Hepatocyte (in vitro differentiated cells): Measurements from ENCODE around the gene CDC42BPA. TPM values are rescaled to one million over a fixed set of nuclear protein-coding genes. Genes with fewer than 3 reads are reported as not detected.

ENCODE experiments used
- DNase-seq: peaks from one replicate; pipeline ENCODE4 v3.0.0-alpha.2; 2016; ENCODE audit warnings: low spot score
- H2AFZ ChIP-seq: fragments of 200-600 bp; sonication (generic); 2 replicates; pipeline ENCODE4 v1.6.0; 2016; ENCODE audit warnings: antibody characterized with exemption, mild to moderate bottlenecking
- H3K27ac ChIP-seq: fragments of 200-600 bp; sonication (generic); 2 replicates; pipeline ENCODE4 v1.5.1; 2016; ENCODE audit warnings: mild to moderate bottlenecking
- H3K27me3 ChIP-seq: fragments of 200-600 bp; sonication (generic); 2 replicates; pipeline ENCODE4 v1.6.1; 2016
- H3K36me3 ChIP-seq: fragments of 200-600 bp; sonication (generic); replicated peaks from 2 replicates; pipeline ENCODE4 v1.5.1; 2016; ENCODE audit warnings: low read depth; ENCODE audit not compliant: insufficient read depth
- H3K4me1 ChIP-seq: fragments of 200-600 bp; sonication (generic); 2 replicates; pipeline ENCODE4 v1.5.1; 2016; ENCODE audit warnings: mild to moderate bottlenecking, moderate library complexity; ENCODE audit not compliant: insufficient read depth
- H3K4me2 ChIP-seq: fragments of 200-600 bp; sonication (generic); 2 replicates; pipeline ENCODE4 v1.6.0; 2016
- H3K4me3 ChIP-seq: fragments of 200-600 bp; sonication (generic); 2 replicates; pipeline ENCODE4 v1.5.1; 2016; ENCODE audit warnings: mild to moderate bottlenecking
- H3K79me2 ChIP-seq: fragments of 200-600 bp; sonication (generic); 2 replicates; pipeline ENCODE4 v1.6.0; 2017; ENCODE audit warnings: mild to moderate bottlenecking
- H3K9me2 ChIP-seq: fragments of 200-600 bp; sonication (generic); replicated peaks from 2 replicates; pipeline ENCODE4 v1.6.0; 2017; ENCODE audit warnings: mild to moderate bottlenecking; ENCODE audit not compliant: insufficient read depth
- H3K9me3 ChIP-seq: fragments of 200-600 bp; sonication (generic); 2 replicates; pipeline ENCODE4 v1.5.1; 2016; ENCODE audit warnings: low read depth, mild to moderate bottlenecking
- H4K20me1 ChIP-seq: fragments of 200-600 bp; sonication (generic); 2 replicates; pipeline ENCODE4 v1.6.0; 2016; ENCODE audit warnings: mild to moderate bottlenecking; ENCODE audit not compliant: insufficient read depth, poor library complexity, severe bottlenecking
- EZH2 ChIP-seq: fragments of 200-600 bp; sonication (generic); IDR thresholded peaks from 2 replicates; pipeline ENCODE4 v1.6.1; 2016; ENCODE audit warnings: antibody characterized with exemption, mild to moderate bottlenecking, borderline replicate concordance
- EZH2phosphoT487 ChIP-seq: fragments of 200-600 bp; sonication (generic); IDR thresholded peaks from one replicate; pipeline ENCODE4 v1.6.1; 2018; ENCODE audit warnings: antibody characterized with exemption, mild to moderate bottlenecking, low read depth, moderate library complexity; ENCODE audit not compliant: unreplicated experiment, severe bottlenecking
- WGBS: methylation state at CpG from one replicate; pipeline ENCODE4 v1.1.6; 2016; ENCODE audit warnings: low lambda C conversion rate; ENCODE audit errors: missing lambda C conversion rate; 5-methylcytosine and 5-hydroxymethylcytosine counted together
- polyA plus RNA-seq: library from polyadenylated mRNA; unstranded; fragments of >200 nt; fragmentation: Nextera tagmentation; extraction: Ambion mirVana; gene quantifications from 2 replicates; pipeline ENCODE4 v1.2.1, GENCODE V29; 2016
- total RNA-seq: library from RNA; depleted of rRNA; stranded (reverse); fragments of >200 nt; gene quantifications from 2 replicates; pipeline ENCODE4 v1.2.3, GENCODE V29; 2014
- TF ChIP-seq, protein P1 (sequence below): fragments of 200-600 bp; sonication (generic); IDR thresholded peaks from 2 replicates; pipeline ENCODE4 v1.5.1; 2016; ENCODE audit warnings: antibody characterized with exemption, mild to moderate bottlenecking; ENCODE audit not compliant: poor library complexity

Gene CDC42BPA
- total and polyA plus RNA-seq, 2 experiments from 2014 or later = 24.5 to 40.9 TPM

DNA sequence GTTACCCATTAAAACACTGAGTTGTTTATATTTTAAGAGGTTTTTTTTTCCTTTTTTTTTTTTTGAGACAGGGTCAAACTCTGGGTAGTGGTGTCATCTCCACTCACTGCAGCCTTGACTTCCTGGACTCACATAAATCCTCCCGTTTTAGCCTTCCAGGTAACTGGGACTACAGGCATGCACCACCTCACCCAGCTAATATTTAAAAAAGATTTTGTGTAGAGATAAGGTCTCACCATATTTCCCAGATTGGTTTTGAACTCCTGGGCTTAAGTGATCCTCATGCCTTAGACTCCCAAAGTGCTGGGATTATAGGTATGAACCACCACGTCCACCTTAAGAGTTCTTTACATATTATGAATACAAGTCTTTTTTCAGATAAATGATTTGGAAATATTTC lies 231.7 kb downstream of the CDC42BPA start:
- TF ChIP-seq EZH2 = no peak
- TF ChIP-seq EZH2phosphoT487 = no peak
- TF ChIP-seq, protein P1, sequence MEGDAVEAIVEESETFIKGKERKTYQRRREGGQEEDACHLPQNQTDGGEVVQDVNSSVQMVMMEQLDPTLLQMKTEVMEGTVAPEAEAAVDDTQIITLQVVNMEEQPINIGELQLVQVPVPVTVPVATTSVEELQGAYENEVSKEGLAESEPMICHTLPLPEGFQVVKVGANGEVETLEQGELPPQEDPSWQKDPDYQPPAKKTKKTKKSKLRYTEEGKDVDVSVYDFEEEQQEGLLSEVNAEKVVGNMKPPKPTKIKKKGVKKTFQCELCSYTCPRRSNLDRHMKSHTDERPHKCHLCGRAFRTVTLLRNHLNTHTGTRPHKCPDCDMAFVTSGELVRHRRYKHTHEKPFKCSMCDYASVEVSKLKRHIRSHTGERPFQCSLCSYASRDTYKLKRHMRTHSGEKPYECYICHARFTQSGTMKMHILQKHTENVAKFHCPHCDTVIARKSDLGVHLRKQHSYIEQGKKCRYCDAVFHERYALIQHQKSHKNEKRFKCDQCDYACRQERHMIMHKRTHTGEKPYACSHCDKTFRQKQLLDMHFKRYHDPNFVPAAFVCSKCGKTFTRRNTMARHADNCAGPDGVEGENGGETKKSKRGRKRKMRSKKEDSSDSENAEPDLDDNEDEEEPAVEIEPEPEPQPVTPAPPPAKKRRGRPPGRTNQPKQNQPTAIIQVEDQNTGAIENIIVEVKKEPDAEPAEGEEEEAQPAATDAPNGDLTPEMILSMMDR = no peak

GRCh38 chr1:227082999-227083746 lies 235.1 kb downstream of the CDC42BPA start:
- no peaks in the 10 kb centered on the region for H3K4me1 ChIP-seq
- TF ChIP-seq, protein P1 = no peak
- TF ChIP-seq EZH2phosphoT487 (no peak), EZH2 (no peak)
- 85% methylated on average over 4 of the region's 4 CpGs for WGBS

More for the DNA sequence above, 231.7 kb downstream of the CDC42BPA start:
- H3K4me2 ChIP-seq = no peak overlapping the region
- no peak overlapping the region for H2AFZ ChIP-seq
- no peaks in the 10 kb centered on the region for H3K9me3 ChIP-seq
- no peak overlapping the region for H3K27ac ChIP-seq
- H3K27me3 ChIP-seq = no peaks in the 10 kb centered on the region
- no peaks in the 10 kb centered on the region for H3K4me1 ChIP-seq
- 81% methylated on average over 2 of the region's 2 CpGs for whole genome bisulfite sequencing
- no peaks in the 10 kb centered on the region for H3K79me2 ChIP-seq
- H4K20me1 ChIP-seq = no peaks in the 10 kb centered on the region
- H3K36me3 ChIP-seq = no peaks in the 10 kb centered on the region
- no peak overlapping the region for H3K4me3 ChIP-seq
- DNase-seq = no peak
- H3K9me2 ChIP-seq = no peaks in the 10 kb centered on the region

GRCh38 chr1:227077783-227078182 lies 240.5 kb downstream of the CDC42BPA start:
- no peak overlapping the region for H2AFZ ChIP-seq
- TF ChIP-seq EZH2 = no peak
- TF ChIP-seq, protein P1 = no peak
- no peak for TF ChIP-seq EZH2phosphoT487
- H3K9me3 ChIP-seq = no peaks in the 10 kb centered on the region
- H3K4me2 ChIP-seq = no peak overlapping the region
- DNase-seq = no peak
- H3K27ac ChIP-seq = no peak overlapping the region
- no peaks in the 10 kb centered on the region for H3K9me2 ChIP-seq
- no peaks in the 10 kb centered on the region for H3K79me2 ChIP-seq
- H3K27me3 ChIP-seq = no peaks in the 10 kb centered on the region
- H4K20me1 ChIP-seq = no peaks in the 10 kb centered on the region
- H3K4me3 ChIP-seq = no peak overlapping the region
- H3K36me3 ChIP-seq = no peaks in the 10 kb centered on the region
- H3K4me1 ChIP-seq = no peaks in the 10 kb centered on the region

More at GRCh38 chr1:227082999-227083746, 235.1 kb downstream of the CDC42BPA start:
- no peaks in the 10 kb centered on the region for H3K9me2 ChIP-seq
- H2AFZ ChIP-seq = no peak overlapping the region
- H3K9me3 ChIP-seq = no peaks in the 10 kb centered on the region
- no peaks in the 10 kb centered on the region for H3K36me3 ChIP-seq
- H3K79me2 ChIP-seq = no peaks in the 10 kb centered on the region
- no peak overlapping the region for H3K27ac ChIP-seq
- no peaks in the 10 kb centered on the region for H4K20me1 ChIP-seq
- no peak overlapping the region for H3K4me3 ChIP-seq
- no peaks in the 10 kb centered on the region for H3K27me3 ChIP-seq
- no peak overlapping the region for H3K4me2 ChIP-seq
- DNase-seq = no peak
